Neural crest cell (in vitro differentiated cells): Measurements from ENCODE around the gene NRF1. TPM values are rescaled to one million over a fixed set of nuclear protein-coding genes. Genes with fewer than 3 reads are reported as not detected.

Source experiments
- DNase-seq: peaks from one replicate; pipeline ENCODE4 v3.0.0; 2021; ENCODE audit warnings: low read depth, mixed read lengths, low spot score
- H3K27ac Mint-ChIP-seq: one replicate; pipeline ENCODE4 v1.8.0; 2021; ENCODE audit warnings: mild to moderate bottlenecking, mixed read lengths; ENCODE audit not compliant: unreplicated experiment
- H3K27me3 Mint-ChIP-seq: 2 replicates; pipeline ENCODE4 v1.8.0; 2021; ENCODE audit warnings: low read depth, mild to moderate bottlenecking, mixed read lengths
- H3K36me3 Mint-ChIP-seq: 2 replicates; pipeline ENCODE4 v1.8.0; 2021; ENCODE audit warnings: low read depth, mild to moderate bottlenecking, mixed read lengths
- H3K4me1 Mint-ChIP-seq: 2 replicates; pipeline ENCODE4 v1.8.0; 2021; ENCODE audit warnings: mixed read lengths
- H3K4me3 Mint-ChIP-seq: one replicate; pipeline ENCODE4 v1.8.0; 2021; ENCODE audit warnings: mild to moderate bottlenecking, mixed read lengths
- H3K9me3 Mint-ChIP-seq: 2 replicates; pipeline ENCODE4 v1.8.0; 2021; ENCODE audit warnings: mixed read lengths
- CTCF ChIP-seq: fragments of 200-600 bp; sonication (generic); conservative IDR thresholded peaks from 2 replicates; pipeline ENCODE4 v1.5.0; 2021; ENCODE audit warnings: antibody characterized with exemption, mild to moderate bottlenecking
- total RNA-seq: library from RNA; stranded (reverse); gene quantifications from 2 replicates; pipeline ENCODE4 v1.2.1, GENCODE V29; 2021

The NRF1 gene
- total RNA-seq, 1 donor from 2014 or later = 27.5 TPM

GRCh38 chr7:129773871-129774270, 162.4 kb downstream of the NRF1 start:
- Mint-ChIP-seq H3K9me3 (no peaks in the 10 kb centered on the region), H3K36me3 (no peaks in the 10 kb centered on the region), H3K27ac (no peak overlapping the region), H3K4me1 (no peaks in the 10 kb centered on the region), H3K27me3 (peaks cover 60% of the 10 kb centered on the region), H3K4me3 (no peak overlapping the region)
- no peak for TF ChIP-seq CTCF
- no peak for DNase-seq

GRCh38 chr7:129774359-129774758, 162.8 kb downstream of the NRF1 start:
- H3K4me3 Mint-ChIP-seq = no peak overlapping the region
- H3K9me3 Mint-ChIP-seq = no peaks in the 10 kb centered on the region
- no peaks in the 10 kb centered on the region for H3K4me1 Mint-ChIP-seq
- TF ChIP-seq CTCF = no peak
- H3K27me3 Mint-ChIP-seq = peaks cover 62% of the 10 kb centered on the region
- no peak overlapping the region for H3K27ac Mint-ChIP-seq
- no peaks in the 10 kb centered on the region for H3K36me3 Mint-ChIP-seq
- no peak for DNase-seq

GRCh38 chr7:129774871-129775694, 163.6 kb downstream of the NRF1 start:
- Mint-ChIP-seq H3K27ac (no peak overlapping the region), H3K9me3 (no peaks in the 10 kb centered on the region), H3K27me3 (peaks cover 62% of the 10 kb centered on the region), H3K4me1 (no peaks in the 10 kb centered on the region), H3K4me3 (no peak overlapping the region), H3K36me3 (no peaks in the 10 kb centered on the region)
- no peak for TF ChIP-seq CTCF
- DNase-seq = no peak

GRCh38 chr7:129775695-129776361, 164.3 kb downstream of the NRF1 start:
- no peaks in the 10 kb centered on the region for H3K9me3 Mint-ChIP-seq

GRCh38 chr7:129776362-129776722, 164.8 kb downstream of the NRF1 start:
- Mint-ChIP-seq H3K9me3 (no peaks in the 10 kb centered on the region), H3K4me1 (peaks cover 5% of the 10 kb centered on the region), H3K36me3 (no peaks in the 10 kb centered on the region), H3K27me3 (peaks cover 67% of the 10 kb centered on the region), H3K4me3 (no peak overlapping the region), H3K27ac (no peak overlapping the region)
- no peak for DNase-seq
- TF ChIP-seq CTCF = no peak

More at GRCh38 chr7:129775695-129776361, 164.3 kb downstream of the NRF1 start:
- H3K4me3 Mint-ChIP-seq = no peak overlapping the region
- no peak for DNase-seq
- peaks cover 66% of the 10 kb centered on the region for H3K27me3 Mint-ChIP-seq
- TF ChIP-seq CTCF = no peak
- peaks cover under 1% of the 10 kb centered on the region for H3K4me1 Mint-ChIP-seq
- no peak overlapping the region for H3K27ac Mint-ChIP-seq
- no peaks in the 10 kb centered on the region for H3K36me3 Mint-ChIP-seq
